GM21390 (cell line): Measurements from ENCODE around the gene GPR137.

Source experiments
- ATAC-seq: cut with Tn5 transposase; IDR thresholded peaks from one replicate; pipeline ENCODE4 v1.9.1; 2021; ENCODE audit not compliant: unreplicated experiment

The GPR137 gene

GRCh38 chr11:64249038-64249437 lies 36.6 kb upstream of the GPR137 start:
- ATAC-seq: no peak

- no peak for ATAC-seq
Observed at GRCh38 chr11:64249563-64250414, 35.9 kb upstream of the GPR137 start.

DNA sequence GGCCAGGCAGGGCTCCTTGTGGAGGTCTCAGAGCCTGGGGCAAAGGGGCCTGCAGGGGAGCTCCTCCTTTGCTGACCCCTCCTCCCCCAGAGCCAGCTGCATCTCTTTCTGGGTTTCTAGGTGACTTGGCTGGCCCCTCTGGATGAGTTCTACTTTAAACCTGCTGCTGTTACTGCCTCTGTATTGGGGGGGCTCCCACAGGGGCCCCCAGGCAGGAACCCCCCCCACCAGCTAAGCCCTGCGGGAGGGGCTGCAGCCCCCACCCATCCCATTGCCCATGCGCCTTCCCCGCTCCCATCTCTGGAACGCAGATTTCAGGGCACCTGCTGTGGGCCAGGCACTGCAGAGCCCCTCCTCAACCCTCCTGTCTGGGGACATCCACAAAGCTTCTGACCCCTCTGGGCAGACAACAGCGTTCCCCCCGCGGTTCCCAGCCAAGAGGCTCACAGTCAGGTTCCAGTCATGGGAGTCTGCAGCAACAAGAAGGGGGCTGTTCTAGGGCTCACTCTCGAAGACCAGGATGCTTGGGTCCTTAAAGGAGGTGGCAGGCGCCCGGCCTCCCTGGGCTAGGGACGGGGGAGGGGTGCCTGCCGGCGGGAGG lies 35.1 kb upstream of the GPR137 start:
- no peak for ATAC-seq

- peak; percentile 40 for ATAC-seq
Observed at GRCh38 chr11:64251016-64251752, 34.5 kb upstream of the GPR137 start, which contains the start of gene PLCB3. PLCB3 (plus strand) TSS chr11:64251530; CDS start chr11:64251650, 120 bp downstream.

DNA sequence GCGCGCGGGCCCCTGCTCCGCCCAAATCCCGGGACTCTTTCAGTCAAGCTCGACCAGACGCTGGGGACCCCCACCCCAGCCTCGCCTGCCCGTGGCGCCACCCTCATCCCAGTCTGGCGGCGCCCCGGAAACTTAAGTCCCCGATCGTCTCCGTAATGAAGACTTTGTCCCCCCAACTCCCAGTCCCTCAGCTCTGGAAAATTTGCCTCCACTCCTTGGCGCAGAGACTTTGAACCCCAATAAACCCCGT lies 34.0 kb upstream of the GPR137 start:
- no peak for ATAC-seq

- ATAC-seq: no peak
Observed at GRCh38 chr11:64252003-64252872, 33.4 kb upstream of the GPR137 start.

GRCh38 chr11:64253043-64253442 lies 32.6 kb upstream of the GPR137 start:
- ATAC-seq: no peak

DNA sequence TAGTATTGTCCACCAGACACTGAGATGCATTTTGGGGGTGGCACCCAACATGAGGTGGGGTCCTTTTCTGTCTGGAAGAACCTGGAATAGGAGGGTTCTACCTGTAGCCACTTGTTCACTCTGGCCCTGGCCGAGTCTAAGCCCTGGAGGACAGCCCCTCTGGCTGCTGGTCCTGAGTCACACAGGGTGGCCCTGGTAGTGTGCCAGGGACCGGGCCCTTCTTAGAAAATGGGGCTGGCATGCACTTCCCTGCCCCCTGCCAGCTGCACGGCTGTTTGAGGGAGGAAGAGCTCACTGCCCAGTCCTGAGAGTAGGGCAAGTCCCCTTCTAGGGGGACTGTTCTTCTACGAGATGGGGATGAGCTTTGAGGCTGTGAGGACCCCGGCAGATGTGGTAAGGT lies 32.2 kb upstream of the GPR137 start:
- ATAC-seq: no peak

- no peak for ATAC-seq
Observed at GRCh38 chr11:64254326-64254725, 31.3 kb upstream of the GPR137 start.

DNA sequence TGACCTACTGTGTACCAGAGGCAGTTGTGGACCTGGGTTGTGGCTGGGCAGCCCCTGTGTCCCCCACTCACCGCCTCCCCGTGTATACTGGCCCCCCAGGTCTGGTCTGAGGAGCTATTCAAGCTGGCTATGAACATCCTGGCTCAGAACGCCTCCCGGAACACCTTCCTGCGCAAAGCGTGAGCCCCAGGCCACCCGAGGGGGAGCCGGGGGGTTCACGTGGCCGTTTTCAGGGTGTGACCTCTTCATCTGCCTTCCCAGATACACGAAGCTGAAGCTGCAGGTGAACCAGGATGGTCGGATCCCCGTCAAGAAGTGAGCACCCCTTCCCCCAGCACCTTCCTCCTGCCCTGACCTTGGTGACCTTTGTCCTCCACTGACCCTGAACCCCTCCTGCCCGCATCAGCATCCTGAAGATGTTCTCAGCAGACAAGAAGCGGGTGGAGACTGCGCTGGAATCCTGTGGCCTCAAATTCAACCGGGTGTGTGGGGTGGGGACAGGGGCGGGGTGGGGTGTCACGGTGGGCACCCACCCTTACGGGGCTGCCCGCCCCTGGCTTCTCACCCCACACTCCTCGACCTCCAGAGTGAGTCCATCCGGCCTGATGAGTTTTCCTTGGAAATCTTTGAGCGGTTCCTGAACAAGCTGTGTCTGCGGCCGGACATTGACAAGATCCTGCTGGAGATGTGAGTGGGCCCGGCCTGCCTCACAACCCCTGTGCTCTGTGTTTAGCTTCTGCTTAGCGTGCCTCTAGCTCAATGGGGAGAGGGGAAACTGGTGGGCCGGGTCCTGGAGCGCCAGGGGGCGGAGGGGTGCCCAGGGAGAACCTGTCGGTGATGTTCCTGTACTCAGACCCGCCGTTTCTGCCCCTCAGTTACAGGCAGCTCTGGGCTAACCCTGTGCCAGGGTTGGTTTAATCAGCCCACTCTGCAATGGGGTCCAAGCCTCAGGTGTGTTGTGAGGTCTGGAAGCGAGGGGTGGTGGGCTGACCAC lies 30.2 kb upstream of the GPR137 start:
- no peak for ATAC-seq

DNA sequence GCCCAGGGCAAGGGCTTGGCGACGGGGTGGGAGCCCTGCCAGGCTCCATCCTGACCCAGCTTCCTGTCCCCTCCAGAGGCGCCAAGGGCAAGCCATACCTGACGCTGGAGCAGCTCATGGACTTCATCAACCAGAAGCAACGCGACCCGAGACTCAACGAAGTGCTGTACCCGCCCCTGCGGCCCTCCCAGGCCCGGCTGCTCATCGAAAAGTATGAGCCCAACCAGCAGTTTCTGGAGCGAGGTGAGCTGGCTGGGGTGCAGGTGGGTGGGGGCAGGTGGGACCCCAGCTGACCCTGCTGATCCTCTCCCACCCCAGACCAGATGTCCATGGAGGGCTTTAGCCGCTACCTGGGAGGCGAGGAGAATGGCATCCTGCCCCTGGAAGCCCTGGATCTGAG lies 29.3 kb upstream of the GPR137 start:
- ATAC-seq: no peak

GRCh38 chr11:64258356-64258755 lies 27.3 kb upstream of the GPR137 start:
- no peak for ATAC-seq

GRCh38 chr11:64258946-64259532 lies 26.6 kb upstream of the GPR137 start:
- no peak for ATAC-seq

DNA sequence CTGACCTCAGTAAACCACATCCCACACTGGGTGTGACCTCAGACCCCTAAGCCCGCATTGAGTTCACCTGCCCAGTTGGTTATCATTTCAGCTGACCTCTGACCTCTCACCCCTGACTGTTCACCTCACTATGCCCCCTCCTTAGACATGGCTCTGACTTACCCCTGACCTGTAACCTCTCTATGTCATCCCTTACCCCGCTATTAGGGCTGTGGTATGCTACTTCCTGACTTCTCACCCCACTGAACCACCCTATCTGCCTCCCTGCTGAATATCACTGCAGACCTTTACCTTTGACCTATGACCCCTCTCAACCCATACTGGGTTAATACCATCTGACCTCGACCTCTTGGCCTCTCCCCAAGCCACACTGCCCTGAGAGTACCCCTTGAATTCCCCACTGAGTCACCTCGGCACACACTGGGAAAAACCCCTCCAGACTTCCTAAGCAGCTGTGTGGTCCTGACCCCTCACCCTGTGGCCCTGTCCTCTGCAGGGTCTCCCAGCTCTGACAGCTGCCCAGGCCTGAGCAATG lies 26.0 kb upstream of the GPR137 start:
- ATAC-seq: no peak

- ATAC-seq: no peak
Observed at GRCh38 chr11:64260147-64260708, 25.4 kb upstream of the GPR137 start.

GRCh38 chr11:64261556-64262080 lies 24.0 kb upstream of the GPR137 start:
- no peak for ATAC-seq

DNA sequence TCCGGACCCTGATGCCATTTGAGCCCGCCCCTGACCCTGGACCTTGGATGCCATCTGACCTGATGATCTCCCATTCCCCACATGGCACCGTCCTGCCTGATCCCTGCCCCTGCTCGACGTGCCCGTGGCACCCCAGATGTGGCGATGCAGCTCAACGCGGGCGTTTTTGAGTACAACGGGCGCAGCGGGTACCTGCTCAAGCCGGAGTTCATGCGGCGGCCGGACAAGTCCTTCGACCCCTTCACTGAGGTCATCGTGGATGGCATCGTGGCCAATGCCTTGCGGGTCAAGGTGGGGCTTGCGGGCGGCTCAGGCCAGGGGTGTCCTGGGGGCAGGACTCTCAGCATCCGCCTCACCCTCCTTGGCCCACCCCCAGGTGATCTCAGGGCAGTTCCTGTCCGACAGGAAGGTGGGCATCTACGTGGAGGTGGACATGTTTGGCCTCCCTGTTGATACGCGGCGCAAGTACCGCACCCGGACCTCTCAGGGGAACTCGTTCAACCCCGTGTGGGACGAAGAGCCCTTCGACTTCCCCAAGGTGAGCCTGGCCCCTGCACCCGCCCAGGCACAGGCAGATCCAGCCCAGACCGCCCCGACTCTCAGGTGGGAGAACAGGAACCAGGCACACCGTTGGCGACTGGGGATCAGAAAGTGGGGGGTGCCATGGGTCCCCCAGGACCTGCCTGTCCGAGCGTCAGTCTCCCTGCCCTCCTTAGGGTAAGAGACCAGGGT lies 23.2 kb upstream of the GPR137 start:
- ATAC-seq: no peak
